Hepatic stellate cell (primary cell): ENCODE measurements around the gene DHX34.
A peak's percentile ranks its signal among the peaks of the same experiment; 100 is the strongest.
"Not testable (repeated sequence)": the region's sequence is repeated elsewhere in the genome, so short reads cannot be mapped to it uniquely, and the experiment has no call there.

ENCODE experiments used
- DNase-seq: peaks from one replicate; pipeline ENCODE4 v3.0.0; 2011; ENCODE audit warnings: low spot score

DHX34 gene

GRCh38 chr19:47389150-47389556 lies 40.0 kb downstream of the DHX34 start:
- DNase-seq = no peak

GRCh38 chr19:47390533-47391488 lies 41.7 kb downstream of the DHX34 start:
- no peak for DNase-seq

GRCh38 chr19:47391510-47392223 lies 42.6 kb downstream of the DHX34 start:
- DNase-seq = peak; percentile 70

- no peak for DNase-seq
Observed at GRCh38 chr19:47398707-47399597, 49.8 kb downstream of the DHX34 start.

- no peak for DNase-seq
Observed at GRCh38 chr19:47402504-47402903, 53.4 kb downstream of the DHX34 start.

GRCh38 chr19:47404334-47405196 lies 55.5 kb downstream of the DHX34 start:
- DNase-seq = no peak

DNA sequence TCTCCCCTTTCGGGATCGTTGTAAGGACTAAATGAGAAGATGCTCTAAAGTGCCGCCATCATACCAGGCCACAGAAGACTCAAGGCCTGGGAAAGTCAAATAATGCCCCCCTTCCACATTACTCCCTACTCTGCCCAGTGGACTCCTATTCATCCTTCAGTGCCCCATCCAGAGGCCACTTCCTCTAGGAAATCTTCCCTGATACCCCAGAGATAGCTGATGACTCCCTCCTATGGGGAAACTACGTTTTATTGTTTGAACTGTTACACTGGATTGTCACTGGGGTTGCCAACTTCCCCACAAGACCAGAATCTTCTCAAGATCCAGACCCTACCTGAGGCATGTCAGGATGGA lies 56.1 kb downstream of the DHX34 start:
- no peak for DNase-seq

DNA sequence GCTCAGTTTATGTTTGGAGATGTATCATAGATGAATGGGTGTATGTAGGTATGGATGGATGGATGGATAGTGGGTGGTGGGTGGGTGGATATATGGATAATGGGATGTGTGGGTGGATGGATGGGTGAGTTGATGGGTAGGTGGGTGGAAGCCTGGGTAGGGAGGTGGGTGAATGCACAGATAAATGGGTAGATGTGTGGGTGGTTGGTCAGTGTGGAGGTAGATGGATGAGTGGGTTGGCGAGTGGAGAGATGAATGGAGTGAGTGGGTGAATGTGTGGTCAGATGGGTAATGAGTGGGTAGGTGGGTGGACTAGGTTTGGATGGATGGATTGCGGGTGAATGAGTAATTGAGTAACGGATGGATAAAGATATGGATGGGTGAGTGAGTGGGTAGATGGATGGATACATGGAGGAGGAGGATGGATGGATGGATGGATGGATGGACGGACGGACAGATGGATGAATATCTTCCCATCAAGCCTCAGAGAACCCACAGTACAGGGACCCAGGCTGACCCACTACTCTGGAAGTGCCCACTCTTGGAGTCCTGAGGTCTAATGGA lies 56.8 kb downstream of the DHX34 start:
- no peak for DNase-seq

DNA sequence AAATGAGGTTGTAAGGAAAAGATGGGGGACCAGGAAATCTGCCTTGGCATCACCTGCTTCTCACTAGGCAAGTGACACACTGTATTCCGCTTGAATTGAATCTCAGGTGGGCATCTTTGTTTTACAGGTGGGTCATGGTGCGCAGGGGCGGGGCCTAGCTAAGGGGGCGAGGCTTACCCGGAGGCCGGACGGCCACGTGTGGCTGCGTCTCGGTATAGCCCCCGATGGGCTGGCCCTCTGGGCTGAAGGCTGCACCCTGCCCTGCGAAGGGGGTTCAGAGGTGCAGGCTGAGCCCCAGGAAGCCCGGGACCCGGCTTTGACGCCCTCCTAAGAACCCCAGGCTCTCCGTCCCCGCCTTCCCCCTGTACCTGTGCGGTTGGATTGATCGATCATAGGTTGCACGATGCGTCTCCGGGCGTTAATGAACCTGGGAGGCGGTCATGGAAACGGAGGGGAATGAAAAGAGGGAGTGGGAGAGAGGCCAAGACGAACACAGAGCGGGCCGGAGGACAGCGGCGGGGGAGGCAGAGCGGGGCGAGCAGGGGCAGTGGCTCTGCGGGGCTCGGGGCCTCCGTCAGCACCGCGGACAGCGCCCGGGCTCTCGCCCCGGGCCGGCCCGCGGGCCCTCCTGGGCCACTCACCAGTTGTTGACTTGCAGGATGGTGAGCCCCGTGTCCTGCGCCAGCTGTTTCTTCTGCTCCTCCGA lies 57.7 kb downstream of the DHX34 start:
- no peak for DNase-seq

DNA sequence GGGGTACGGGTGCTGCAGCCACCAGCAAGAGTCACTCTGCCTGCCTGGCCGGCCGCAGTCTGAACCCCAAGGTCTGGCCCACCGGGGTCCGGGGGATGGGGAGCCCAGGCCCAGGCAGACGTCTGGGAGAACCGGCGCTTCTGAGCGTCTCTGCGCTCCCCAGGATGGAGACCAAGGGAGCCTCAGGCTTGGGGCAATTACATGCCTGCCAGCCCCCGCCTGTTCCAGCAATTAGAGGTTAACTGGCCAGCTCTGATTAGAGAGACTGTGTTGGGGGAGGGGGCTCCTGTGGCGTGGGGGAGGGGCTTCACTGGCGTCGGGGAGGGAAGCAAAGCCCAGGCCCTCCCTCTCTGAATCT lies 58.3 kb downstream of the DHX34 start:
- DNase-seq = no peak

DNA sequence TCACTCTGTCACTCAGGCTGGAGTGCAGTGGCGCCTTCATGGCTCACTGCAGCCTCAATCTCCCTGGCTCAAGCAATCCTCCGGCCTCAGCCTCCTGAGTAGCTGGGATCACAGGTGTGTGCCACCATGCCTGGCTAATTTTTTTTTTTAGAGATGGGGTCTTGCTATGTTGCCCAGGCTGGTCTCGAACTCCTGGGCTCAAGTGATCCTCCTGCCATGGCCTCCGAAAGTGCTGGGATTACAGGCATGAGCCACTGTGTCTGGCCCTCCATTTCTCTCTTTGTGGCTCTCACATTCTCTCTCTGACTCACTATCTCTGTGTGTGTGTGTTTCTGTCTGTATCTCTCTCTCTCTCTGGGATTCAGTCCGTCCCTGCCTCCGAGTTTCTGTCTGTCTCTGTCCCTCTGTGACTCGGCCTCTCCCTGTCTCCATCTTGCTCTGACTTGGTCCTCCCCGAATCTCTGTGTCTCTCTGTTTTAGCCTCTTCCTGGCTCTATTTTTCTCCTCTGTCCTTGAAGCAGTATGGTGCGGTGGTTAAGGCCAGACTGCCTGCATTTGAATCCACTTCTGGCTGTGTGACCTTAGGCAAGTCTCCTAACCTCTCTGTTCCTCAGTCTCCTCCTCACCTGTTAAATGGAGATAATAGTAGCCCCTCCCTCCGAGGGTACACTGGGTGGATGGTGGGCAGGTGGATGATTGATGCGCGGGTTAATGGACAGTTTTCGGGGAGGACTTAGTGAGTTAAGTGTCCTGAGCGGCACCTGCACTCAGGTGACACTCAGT lies 59.2 kb downstream of the DHX34 start:
- no peak for DNase-seq

GRCh38 chr19:47411101-47411500 lies 62.0 kb downstream of the DHX34 start:
- no peak for DNase-seq

GRCh38 chr19:47411696-47412095 lies 62.6 kb downstream of the DHX34 start:
- DNase-seq = not testable (repeated sequence)

- no peak for DNase-seq
Observed at GRCh38 chr19:47413941-47414340, 64.8 kb downstream of the DHX34 start.

DNA sequence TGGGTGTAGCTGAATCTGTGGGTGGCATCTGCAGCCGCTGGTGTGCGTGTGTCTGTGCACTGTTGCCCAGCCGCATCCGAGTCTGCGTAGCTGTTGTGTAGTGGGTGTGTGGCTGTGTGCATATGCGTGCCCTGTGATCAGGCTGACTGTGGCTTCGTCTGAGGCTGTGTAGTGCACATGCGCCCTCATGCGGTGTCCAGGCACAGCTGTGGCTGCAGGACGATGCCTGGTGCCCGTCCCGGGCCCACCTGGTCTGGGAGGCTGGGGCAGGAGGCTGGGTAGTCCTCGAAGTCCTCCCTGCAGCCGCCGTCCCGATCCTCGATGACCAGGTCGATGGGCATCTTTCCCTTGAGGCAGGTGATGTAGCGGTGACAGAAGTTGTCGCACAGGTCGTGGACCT lies 65.4 kb downstream of the DHX34 start:
- no peak for DNase-seq

DNA sequence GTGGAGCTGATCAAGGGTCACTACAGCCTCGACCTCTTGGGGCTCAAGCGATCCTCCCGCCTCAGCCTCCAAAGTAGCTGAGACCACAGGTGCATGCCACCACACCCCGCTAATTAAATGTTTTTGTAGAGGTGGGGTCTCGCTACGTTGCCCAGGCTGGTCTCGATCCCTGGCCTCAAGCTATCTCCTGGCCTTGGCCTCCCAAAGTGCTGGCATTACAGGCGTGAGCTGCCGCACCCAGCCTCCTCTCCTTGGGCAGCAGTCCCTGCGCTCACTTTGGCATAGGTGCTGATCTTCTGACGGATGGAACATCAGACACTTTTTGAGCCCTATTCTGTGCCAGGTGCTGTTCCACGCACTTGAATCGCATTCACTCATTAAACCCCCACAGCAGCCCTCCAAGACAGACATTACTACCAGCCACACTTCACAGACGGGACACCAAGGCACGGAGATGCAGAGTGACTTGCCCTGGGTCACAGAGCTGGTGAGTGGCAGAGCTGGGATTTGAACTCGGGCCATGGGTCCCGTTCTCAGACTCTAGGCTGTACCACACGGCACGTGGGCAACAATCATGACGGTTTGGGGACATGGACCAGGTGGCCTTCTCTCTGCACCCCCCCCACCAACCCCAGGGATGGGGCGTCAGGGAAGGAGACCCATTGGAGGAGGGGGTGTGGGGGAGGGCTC lies 67.0 kb downstream of the DHX34 start:
- DNase-seq = no peak

- no peak for DNase-seq
Observed at GRCh38 chr19:47416643-47416985, 67.5 kb downstream of the DHX34 start.

- no peak for DNase-seq
Observed at GRCh38 chr19:47417107-47417745, 68.1 kb downstream of the DHX34 start.
